ENCODE measurements around the gene PFN4.
A peak's percentile ranks its signal among the peaks of the same experiment; 100 is the strongest.
"Not testable (repeated sequence)": the region's sequence is repeated elsewhere in the genome, so short reads cannot be mapped to it uniquely, and the experiment has no call there.

PFN4 gene, protein sequence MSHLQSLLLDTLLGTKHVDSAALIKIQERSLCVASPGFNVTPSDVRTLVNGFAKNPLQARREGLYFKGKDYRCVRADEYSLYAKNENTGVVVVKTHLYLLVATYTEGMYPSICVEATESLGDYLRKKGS

DNA sequence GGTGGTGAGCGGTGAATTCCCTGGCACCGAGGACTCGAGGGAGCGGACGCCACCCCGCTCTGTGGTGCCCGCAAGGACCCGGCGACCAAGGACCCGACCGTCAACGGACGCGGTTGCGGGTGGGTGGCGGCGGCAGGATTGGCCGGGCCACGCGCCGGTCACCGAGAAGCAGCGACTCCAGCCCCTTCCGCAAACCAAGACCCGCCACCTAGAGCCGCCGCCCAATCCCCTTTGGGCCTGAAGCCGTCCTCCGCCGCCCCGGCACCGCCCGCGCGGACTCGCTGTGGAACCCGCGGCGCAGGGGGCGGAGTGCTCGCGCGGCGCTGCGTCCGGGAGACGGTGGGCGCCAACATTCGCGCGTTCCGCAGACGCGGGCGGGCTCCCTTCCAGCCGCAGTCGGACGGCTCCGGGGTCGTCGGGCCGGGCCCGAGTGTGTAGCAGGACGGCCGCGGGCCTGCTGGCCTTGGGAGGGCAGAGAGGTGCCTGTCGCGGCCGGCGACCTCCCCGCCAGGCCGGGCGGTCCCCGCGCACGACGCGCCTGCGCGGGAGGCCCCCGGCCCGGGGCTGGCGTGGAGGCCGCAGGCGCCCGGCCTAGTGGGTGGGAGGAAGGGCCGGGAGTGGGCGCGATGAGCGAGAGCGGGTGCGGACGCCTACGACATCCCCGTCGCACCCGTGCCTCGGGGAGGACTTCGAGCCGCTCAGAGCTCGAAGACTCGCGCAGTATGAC, at the start of gene PFN4, which contains the start of gene FAM228B:
TSS of gene PFN4 (minus strand) at position 140 of the 727 bp plus-strand sequence. CDS start 799 bp downstream, outside the sequence.
TSS of gene FAM228B (plus strand) at position 275 of the 727 bp plus-strand sequence. CDS start 893 bp downstream, outside the sequence.
- DNase-seq (ENCODE audit: low read depth): peak; percentile 44

GRCh38 chr2:24169023-24169422, 45.9 kb upstream of the PFN4 start:
- DNase-seq (ENCODE audit: low read depth): no peak

DNA sequence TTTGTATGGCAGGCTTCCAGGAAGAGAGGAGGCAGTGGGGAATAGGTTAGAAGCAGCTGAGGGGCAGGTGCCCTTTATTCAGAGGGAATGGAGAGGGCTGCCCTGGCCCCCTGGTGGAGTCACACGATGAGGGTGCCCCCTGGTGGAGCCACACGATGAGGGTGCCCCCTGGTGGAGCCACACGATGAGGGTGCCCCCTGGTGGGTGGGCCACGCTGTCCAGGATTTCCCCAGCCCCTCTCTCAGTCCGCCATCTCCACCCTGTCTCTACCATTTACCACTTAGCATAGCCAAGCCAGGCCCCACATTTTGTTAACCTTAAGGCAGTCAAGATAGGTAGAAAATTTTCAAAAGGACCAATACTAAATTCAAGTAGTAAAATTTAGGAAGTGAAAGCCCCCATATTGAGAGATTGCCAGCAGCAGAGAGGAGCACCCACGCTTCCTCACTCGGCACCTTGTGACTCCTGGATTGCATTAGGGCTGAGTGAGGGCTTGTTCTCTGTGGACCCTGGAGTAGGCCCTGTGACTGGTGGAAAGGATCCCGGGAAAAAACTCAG, 41.4 kb upstream of the PFN4 start:
- DNase-seq (ENCODE audit: low read depth): no peak

- no peak for DNase-seq (ENCODE audit: low read depth)
These were observed 40.5 kb upstream of the PFN4 start for GRCh38 chr2:24163601-24164000.

GRCh38 chr2:24163186-24163585, 40.1 kb upstream of the PFN4 start:
- no peak for DNase-seq (ENCODE audit: low read depth)

GRCh38 chr2:24162494-24162893, 39.4 kb upstream of the PFN4 start:
- no peak for DNase-seq (ENCODE audit: low read depth)

DNA sequence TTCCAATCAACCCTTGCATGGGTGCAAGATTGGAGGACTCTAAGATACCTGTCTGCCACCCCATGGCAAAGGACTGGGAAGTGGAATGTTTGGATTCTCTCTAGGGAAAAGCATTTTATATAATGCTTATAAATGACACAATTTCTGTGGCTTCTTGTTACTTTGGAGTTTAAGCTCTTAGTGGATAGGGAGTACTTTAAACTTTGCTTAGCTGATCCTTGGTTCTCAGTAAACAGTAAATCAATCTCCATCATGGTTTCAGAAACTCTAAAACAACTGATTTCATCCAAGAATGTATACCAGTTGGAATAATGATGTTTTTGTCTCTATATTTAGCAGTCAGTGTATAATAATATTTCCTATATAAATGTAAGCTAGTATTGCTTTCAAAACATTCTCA, 37.6 kb upstream of the PFN4 start:
- no peak for DNase-seq (ENCODE audit: low read depth)

DNA sequence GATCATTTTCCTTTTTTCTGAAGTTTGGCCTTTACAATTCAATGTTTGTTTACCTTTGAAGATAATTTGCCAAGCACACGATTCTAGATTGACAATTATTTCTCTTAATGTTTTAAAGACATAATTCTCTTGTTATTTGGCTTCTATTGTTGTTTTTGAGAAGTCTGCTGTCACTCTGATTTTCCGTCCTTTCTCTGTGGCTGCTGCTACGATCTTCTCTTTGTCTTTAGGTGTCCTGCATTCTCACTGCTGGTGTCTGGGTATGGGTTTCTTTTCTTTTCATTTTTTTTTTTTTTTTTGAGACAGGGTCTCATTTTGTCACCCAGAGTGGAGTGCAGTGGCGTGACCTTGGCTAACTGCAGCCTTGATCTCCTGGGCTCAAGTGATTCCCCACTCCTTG, 36.6 kb upstream of the PFN4 start:
- DNase-seq (ENCODE audit: low read depth): no peak

- DNase-seq (ENCODE audit: low read depth): no peak
These were observed 35.0 kb upstream of the PFN4 start for GRCh38 chr2:24158131-24158530.

- no peak for DNase-seq (ENCODE audit: low read depth)
These were observed 30.3 kb upstream of the PFN4 start for GRCh38 chr2:24153478-24153877.

DNA sequence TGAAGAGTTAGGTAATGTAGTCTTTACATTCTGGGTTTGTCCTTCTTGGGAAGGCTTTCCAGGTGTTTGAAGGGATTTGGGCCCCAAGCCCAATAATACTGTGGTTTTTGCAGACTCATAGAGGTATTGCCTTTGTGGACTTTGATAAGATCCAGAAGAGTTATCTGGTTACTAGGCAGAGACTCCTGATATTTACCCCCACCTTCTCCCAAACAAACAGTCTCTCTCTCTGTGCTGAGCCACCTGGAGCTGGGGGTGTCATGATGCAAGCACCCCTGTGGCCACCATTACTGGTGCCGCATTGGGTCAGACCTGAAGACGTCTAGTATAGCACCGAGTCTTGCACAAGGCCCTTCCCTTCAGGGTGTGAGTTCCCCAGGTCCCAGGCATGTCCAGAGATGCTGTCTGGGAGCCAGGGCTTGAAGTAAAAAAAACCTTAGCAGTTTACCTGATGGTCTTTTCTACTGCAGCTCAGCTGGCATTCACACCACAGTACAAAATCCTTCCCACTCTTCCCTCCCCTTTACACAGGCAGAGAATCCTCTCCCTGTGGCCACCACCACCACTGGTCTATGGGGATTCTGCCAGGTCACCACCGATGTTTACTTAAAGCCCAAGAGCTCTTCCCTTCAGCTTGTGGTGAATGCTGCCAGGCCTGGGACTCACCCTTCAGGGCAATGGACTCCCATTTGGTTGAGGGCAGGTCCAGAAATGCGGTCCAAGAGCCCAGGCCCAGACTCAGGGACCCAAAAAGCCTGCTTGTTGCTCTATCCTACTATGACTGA, 29.5 kb upstream of the PFN4 start:
- DNase-seq (ENCODE audit: low read depth): no peak

GRCh38 chr2:24147364-24147763, 24.2 kb upstream of the PFN4 start:
- DNase-seq (ENCODE audit: low read depth): no peak

DNA sequence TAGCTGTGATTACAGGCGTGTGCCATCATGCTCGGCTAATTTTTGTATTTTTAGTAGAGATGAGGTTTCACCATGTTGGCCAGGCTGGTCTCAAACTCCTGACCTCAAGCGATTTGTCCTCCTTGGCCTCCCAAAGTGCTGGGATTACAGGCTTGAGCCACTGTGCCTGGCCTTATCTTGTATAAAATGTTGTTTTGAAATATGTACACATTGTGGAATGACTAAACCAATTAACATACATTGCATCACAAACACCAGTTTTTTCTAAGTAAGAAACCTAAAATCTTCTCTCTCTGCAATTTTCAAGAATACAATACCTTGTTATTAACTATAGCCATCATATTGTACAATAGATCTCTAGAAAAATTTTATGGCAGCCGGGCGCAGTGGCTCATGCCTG, 17.2 kb upstream of the PFN4 start:
- not testable (repeated sequence) for DNase-seq (ENCODE audit: low read depth)

DNA sequence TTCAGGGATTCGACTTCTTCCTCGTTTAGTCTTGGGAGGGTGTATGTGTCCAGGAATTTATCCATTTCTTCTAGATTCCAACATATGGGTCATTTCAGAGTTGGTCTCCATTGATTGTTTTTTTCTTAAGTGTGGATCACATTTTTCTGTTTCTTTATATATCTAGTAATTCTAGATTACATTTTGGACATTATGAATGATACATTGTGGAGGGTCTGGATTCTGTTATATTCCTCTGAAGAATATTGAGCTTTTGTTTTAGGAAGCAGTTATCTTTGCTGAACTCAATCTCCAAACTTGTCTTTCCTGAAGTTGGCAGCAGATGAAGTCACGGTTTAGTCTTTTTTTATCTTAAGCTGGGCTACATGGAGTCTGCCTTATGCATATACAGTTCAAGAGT, 9.4 kb upstream of the PFN4 start:
- no peak for DNase-seq (ENCODE audit: low read depth)

GRCh38 chr2:24125956-24126355, 2.8 kb upstream of the PFN4 start:
- no peak for DNase-seq (ENCODE audit: low read depth)

DNA sequence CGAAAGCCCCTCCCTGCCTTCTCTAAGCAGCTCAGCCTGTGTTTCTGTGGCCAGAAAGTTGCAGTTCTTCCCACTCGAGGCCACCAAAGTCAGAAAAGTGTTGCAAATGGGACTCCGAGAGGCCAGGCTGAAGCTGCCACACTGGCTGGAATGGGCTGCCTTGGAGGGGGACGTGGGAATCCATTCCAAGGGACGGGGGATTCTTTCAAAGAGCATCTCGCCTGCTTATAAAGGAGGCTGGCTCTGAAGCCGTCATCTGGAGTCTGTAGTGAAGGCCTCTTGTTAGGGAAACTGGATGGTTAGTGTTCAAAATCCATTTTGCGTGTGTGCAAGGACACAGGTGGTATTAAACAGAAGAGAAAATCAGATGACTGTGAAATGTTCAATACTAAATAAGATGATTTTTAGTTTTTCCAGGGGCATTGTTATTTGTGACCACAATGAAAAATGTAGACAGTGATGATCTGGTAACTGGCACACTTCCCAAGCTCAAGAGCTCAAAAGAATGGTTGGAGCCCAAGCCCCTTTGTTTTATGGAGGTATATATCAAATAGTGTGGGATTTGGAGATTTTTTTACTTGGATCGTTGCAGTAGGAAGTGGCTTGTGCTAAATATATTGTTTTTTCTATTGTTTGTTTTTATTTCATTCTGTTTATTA, 917 bp upstream of the PFN4 start:
- DNase-seq (ENCODE audit: low read depth): peak; percentile 23

DNA sequence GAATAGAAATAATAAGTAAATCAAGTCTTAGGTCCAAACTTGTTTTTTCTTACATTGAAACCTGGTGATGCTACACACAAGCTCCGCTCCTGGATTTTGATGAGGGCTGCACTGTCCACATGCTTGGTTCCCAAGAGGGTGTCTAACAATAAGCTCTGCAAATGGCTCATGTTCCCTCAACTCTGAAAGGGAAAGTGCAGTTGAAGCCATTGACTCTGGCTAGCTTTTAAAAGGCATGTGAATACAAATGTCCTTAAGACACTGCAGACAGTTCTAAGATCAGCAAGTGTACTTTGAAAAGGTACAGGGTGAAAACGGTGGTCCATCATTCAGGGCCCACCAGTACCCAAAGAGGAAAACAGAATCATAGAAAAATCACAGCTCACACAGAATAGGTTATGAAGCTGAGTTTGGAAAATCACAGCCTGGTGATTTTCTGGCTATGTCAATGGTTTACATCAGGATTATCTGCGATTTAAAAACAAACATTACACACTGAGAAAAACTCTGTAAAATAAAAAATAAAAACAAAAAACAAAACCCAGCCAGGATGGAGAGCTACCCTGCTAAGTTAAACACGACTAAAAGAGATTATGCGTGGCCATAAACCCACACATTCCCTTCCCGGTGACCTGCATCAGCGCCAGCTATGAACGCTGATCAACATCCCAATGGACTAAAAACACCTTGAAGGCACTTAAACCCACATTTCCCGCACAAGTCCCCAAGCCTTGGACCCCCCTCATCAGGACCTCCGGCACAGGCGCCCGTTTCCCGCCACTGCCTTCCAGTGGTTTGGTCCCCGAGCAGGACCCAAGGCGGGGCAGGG, 554 bp downstream of the PFN4 start:
- DNase-seq (ENCODE audit: low read depth): no peak

DNA sequence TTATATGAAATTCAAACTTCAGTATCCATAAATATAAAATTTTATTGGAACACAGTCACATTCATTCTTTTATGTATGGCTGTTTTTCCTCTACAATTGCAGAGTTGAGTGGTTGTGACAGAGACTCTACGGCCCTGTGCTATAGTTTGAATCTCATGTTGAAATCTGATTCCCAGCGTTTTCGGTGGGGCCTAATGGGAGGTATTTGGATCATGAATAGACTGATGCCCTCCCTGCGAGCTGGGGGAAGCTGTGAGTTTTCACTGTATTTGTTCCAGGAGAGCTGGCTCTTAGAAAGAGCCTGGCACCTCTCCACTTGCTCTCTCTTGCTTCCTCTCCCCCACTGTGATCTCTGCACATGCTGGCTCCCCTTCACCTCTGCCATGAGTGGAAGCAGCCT, 1.7 kb downstream of the PFN4 start:
- DNase-seq (ENCODE audit: low read depth): no peak

- DNase-seq (ENCODE audit: low read depth): no peak
These were observed 2.1 kb downstream of the PFN4 start for GRCh38 chr2:24121066-24121465.

DNA sequence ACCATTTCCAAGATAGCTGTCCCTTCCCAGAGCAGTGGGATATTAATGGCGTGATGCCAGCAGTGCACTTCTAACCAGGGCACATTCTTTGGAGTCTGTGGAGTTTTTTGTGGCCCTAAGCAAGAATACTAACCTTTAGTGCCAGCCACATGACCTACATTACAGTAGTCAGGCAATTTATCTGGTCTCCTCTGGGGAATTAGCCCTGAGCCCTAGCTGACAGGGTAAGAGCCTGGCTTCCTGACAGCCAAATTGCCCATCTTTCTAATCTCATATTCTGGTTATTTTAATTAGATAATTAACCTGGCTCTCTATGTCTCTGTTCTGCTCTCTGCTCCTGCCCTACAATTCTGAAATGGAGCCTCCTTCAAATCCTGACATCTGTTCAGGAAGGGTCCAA, 5.2 kb downstream of the PFN4 start:
- DNase-seq (ENCODE audit: low read depth): no peak

DNA sequence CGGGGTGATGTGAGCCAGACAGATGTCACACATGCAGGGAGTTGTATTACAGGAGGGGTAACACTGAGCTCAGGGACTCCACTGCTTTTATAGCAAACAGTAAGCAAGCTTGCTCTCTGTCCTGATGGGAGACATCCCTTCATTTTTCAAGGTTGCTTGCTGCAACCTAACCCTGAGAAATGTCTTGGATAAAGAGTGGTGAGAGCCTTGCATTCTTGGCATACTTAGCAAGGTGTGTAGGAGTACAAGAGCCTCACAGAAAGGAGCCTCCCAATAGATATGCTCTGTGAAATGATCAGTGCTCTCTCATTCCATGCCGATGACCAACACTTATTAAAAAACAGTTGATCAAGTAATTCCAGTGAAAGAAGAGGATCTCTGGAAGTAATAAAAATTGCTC, 8.1 kb downstream of the PFN4 start:
- peak; percentile 11 for DNase-seq (ENCODE audit: low read depth)

All from GM04503 (cell line).